ENCODE results near the gene E2F6. TPM values are rescaled to one million over a fixed set of nuclear protein-coding genes. Genes with fewer than 3 reads are reported as not detected.

E2F6 gene
- total and polyA plus RNA-seq, 2 of the 4 experiments (the other 2 are of a cell fraction) = 8.2 to 10.9 TPM

- in situ Hi-C loops (cut with MboI; ENCODE audit: low sequenced_read_pairs) = no loop called here
- 0 out of 2 replicates have a peak overlapping the region, but pooled peaks have one; percentile 10 for H2BK20ac ChIP-seq (ENCODE audit: low read depth, low read length)
- WGBS, 2 experiments (ENCODE audit: extremely low coverage in 2 of 2, insufficient read length in 1 of 2) = 68% methylated on average over 7 of the region's 11 CpGs; no CpG with 5 or more reads in 1 of the 2 experiments
- no peak overlapping the region for H2BK120ac ChIP-seq (ENCODE audit: low read depth, low read length)
- ChIA-PET CTCF (no interaction called here), POLR2A (ENCODE audit: unreplicated experiment) (no interaction called here)
- TF ChIP-seq SMC3 (IDR thresholded peaks at IDR 0.05; ENCODE audit: low read depth, low read length) = no peak
- no peak for TF ChIP-seq RAD21 (IDR thresholded peaks at IDR 0.05; ENCODE audit: low read length)
- TF ChIP-seq CHD1 (IDR thresholded peaks at IDR 0.05; ENCODE audit: low read depth, low read length) = no peak
- TF ChIP-seq RCOR1 (IDR thresholded peaks at IDR 0.05; ENCODE audit: insufficient replicate concordance, low read length) = no peak
- TF ChIP-seq MAFK (IDR thresholded peaks at IDR 0.05; ENCODE audit: low read depth, low read length) = no peak
- no peak for TF ChIP-seq NFE2L2 (IDR thresholded peaks at IDR 0.05; ENCODE audit: low read depth, low read length)
- TF ChIP-seq, protein P1, sequence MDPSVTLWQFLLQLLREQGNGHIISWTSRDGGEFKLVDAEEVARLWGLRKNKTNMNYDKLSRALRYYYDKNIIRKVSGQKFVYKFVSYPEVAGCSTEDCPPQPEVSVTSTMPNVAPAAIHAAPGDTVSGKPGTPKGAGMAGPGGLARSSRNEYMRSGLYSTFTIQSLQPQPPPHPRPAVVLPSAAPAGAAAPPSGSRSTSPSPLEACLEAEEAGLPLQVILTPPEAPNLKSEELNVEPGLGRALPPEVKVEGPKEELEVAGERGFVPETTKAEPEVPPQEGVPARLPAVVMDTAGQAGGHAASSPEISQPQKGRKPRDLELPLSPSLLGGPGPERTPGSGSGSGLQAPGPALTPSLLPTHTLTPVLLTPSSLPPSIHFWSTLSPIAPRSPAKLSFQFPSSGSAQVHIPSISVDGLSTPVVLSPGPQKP (IDR thresholded peaks at IDR 0.05; ENCODE audit: borderline replicate concordance, low read depth, low read length) = no peak
- no peak for TF ChIP-seq FOS (IDR thresholded peaks at IDR 0.05; ENCODE audit: low read depth, low read length)
- no peak for TF ChIP-seq MAZ (IDR thresholded peaks at IDR 0.05; ENCODE audit: borderline replicate concordance, low read depth, low read length)
- TF ChIP-seq POLR2A (IDR thresholded peaks at IDR 0.05; ENCODE audit: low read depth, low read length) = no peak
- no peak for TF ChIP-seq BHLHE40 (IDR thresholded peaks at IDR 0.05; ENCODE audit: low read depth, low read length)
- DNase-seq (no peak), ATAC-seq (ENCODE audit: low read depth) (no peak)
- H3K36me3 ChIP-seq (ENCODE audit: control insufficient read depth, insufficient read depth, low read length) = no peaks in the 10 kb centered on the region
- no peaks in the 10 kb centered on the region for H4K20me1 ChIP-seq (ENCODE audit: insufficient read depth, low read length)
- H3K4ac ChIP-seq (ENCODE audit: low read depth, low read length) = peak overlapping the region; percentile 10; the same call in 1 of the 2 replicates
- H2AK5ac ChIP-seq (ENCODE audit: low read depth, low read length) = no peak overlapping the region
- intact Hi-C loops (cut with micrococcal nuclease) = no loop called here
- no peaks in the 10 kb centered on the region for H3K27me3 ChIP-seq (ENCODE audit: control insufficient read depth, insufficient read depth, low read length)
- H3K18ac ChIP-seq (ENCODE audit: low read depth, low read length) = peak overlapping the region; percentile 43; the same call in 1 of the 2 replicates
- H3K27ac ChIP-seq (ENCODE audit: insufficient read depth, low read length) = no peak overlapping the region
- H3K9ac ChIP-seq (ENCODE audit: low read depth, low read length) = no peak overlapping the region
- H3K4me2 ChIP-seq (ENCODE audit: low read depth, low read length) = no peak overlapping the region
- H4K5ac ChIP-seq (ENCODE audit: low read depth, low read length) = no peak overlapping the region
- H3K79me1 ChIP-seq (ENCODE audit: low read depth in 1 of 2, low read length in 2 of 2) = no peaks in the 10 kb centered on the region
- H3K4me3 ChIP-seq (ENCODE audit: insufficient read depth, low read depth, low read length) = no peak overlapping the region
- no peak overlapping the region for H2AK9ac ChIP-seq (replicated peaks; ENCODE audit: low read depth, low read length, poor library complexity)
- no peaks in the 10 kb centered on the region for H3K9me3 ChIP-seq (ENCODE audit: control insufficient read depth, insufficient read depth, low read length)
- H2AFZ ChIP-seq (replicated peaks; ENCODE audit: low read length, poor library complexity) = peak overlapping the region; percentile 44
- no peak overlapping the region for H3K23ac ChIP-seq (ENCODE audit: low read depth, low read length)
- H3K14ac ChIP-seq (replicated peaks; ENCODE audit: low read depth, low read length) = no peak overlapping the region
- no peak overlapping the region for H3K56ac ChIP-seq (ENCODE audit: extremely low read depth, insufficient read depth, low read length)
- peaks cover 16% of the 10 kb centered on the region for H3K9me1 ChIP-seq (ENCODE audit: insufficient read depth, low read length)
- dilution Hi-C loops (cut with HindIII; ENCODE audit: low sequenced_read_pairs, unreplicated experiment) = no loop called here
- H4K91ac ChIP-seq (ENCODE audit: insufficient read depth, low read depth, low read length) = 0 out of 2 replicates have a peak overlapping the region, but pooled peaks have one; percentile 13
- peaks cover 18% of the 10 kb centered on the region for H3K4me1 ChIP-seq (ENCODE audit: control insufficient read depth, insufficient read depth, low read length)
- no peak overlapping the region for H2BK15ac ChIP-seq (ENCODE audit: low read depth, low read length)
- BruUV-seq (replicated peaks) = no TSS peak
- H4K8ac ChIP-seq (ENCODE audit: low read depth in 2 of 2, low read length in 2 of 2) = 0 out of 4 replicates have a peak overlapping the region, but pooled peaks of 1 of the 2 experiments have one; percentile 13
- no peak overlapping the region for H2BK5ac ChIP-seq (ENCODE audit: low read depth, low read length, poor library complexity, severe bottlenecking)
Measured at GRCh38 chr2:11395389-11395788, 70.6 kb downstream of the E2F6 start.
